PC-9 (cell line): Measurements from ENCODE around the gene REG1A. TPM values are rescaled to one million over a fixed set of nuclear protein-coding genes. Genes with fewer than 3 reads are reported as not detected.

Experiments used
- BruUV-seq: library from RNA; stranded (reverse); fragments of 400-500 nt; replicated peaks from 2 replicates; lab custom pipeline; 2021; lab: Mats Ljungman, UMichigan
- CTCF ChIA-PET: fragments of 300-600 bp; sonication (Branson Sonifier 250); formaldehyde crosslinking; loops from one replicate; lab custom pipeline; 2022; ENCODE audit warnings: antibody characterized with exemption; lab: Charles Lee
- POLR2A ChIA-PET: fragments of 300-600 bp; sonication (Branson Sonifier 250); formaldehyde crosslinking; loops from one replicate; lab custom pipeline; 2022; ENCODE audit warnings: antibody characterized with exemption; ENCODE audit not compliant: unreplicated experiment; lab: Charles Lee
- DNase-seq, 2 experiments: peaks; one replicate each; pipeline versions ENCODE4 v3.0.0 to v3.0.0-alpha.2; 2015 to 2022; ENCODE audit warnings: mixed read lengths in 1 of 2
- H2AFZ ChIP-seq: fragments of 200-600 bp; sonication (generic); 2 replicates; pipeline ENCODE4 v1.8.1; 2017; ENCODE audit warnings: antibody characterized with exemption
- H3F3A ChIP-seq: fragments of 200-600 bp; sonication (generic); 2 replicates; pipeline ENCODE4 v1.8.1; 2017; ENCODE audit warnings: antibody characterized with exemption, mild to moderate bottlenecking, low read depth; ENCODE audit not compliant: insufficient read depth
- H3K27ac ChIP-seq: fragments of 200-600 bp; sonication (generic); 2 replicates; pipeline ENCODE4 v1.6.1; 2016; ENCODE audit warnings: mixed run types
- H3K27me3 ChIP-seq: fragments of 200-600 bp; sonication (generic); 2 replicates; pipeline ENCODE4 v1.6.1; 2016; ENCODE audit warnings: low read depth, mixed run types; ENCODE audit not compliant: insufficient read depth
- H3K36me3 ChIP-seq: fragments of 200-600 bp; sonication (generic); 2 replicates; pipeline ENCODE4 v1.6.1; 2016; ENCODE audit warnings: low read depth, mixed run types
- H3K4me1 ChIP-seq: fragments of 200-600 bp; sonication (generic); replicated peaks from 2 replicates; pipeline ENCODE4 v1.6.1; 2016; ENCODE audit warnings: mixed run types; ENCODE audit not compliant: insufficient read depth
- H3K4me2 ChIP-seq: fragments of 200-600 bp; sonication (generic); 2 replicates; pipeline ENCODE4 v1.6.1; 2017; ENCODE audit warnings: mixed run types
- H3K4me3 ChIP-seq: fragments of 200-600 bp; sonication (generic); 2 replicates; pipeline ENCODE4 v1.6.1; 2016; ENCODE audit warnings: mixed run types
- H3K79me2 ChIP-seq: fragments of 200-600 bp; sonication (generic); 2 replicates; pipeline ENCODE4 v1.6.1; 2017; ENCODE audit warnings: low read depth, mixed run types
- H3K9me2 ChIP-seq: fragments of 200-600 bp; sonication (generic); 2 replicates; pipeline ENCODE4 v1.8.1; 2017; ENCODE audit warnings: mild to moderate bottlenecking; ENCODE audit not compliant: insufficient read depth
- H3K9me3 ChIP-seq: fragments of 200-600 bp; sonication (generic); 2 replicates; pipeline ENCODE4 v1.8.1; 2016; ENCODE audit warnings: low read depth; ENCODE audit not compliant: insufficient read depth
- H4K20me1 ChIP-seq: fragments of 200-600 bp; sonication (generic); 2 replicates; pipeline ENCODE4 v1.8.1; 2017; ENCODE audit not compliant: insufficient read depth
- EZH2 ChIP-seq: fragments of 200-600 bp; sonication (generic); IDR thresholded peaks from 2 replicates; pipeline ENCODE4 v1.8.0; 2017; ENCODE audit warnings: antibody characterized with exemption, low read depth
- intact Hi-C: fragments of 100-400 bp; cut with micrococcal nuclease; formaldehyde crosslinking; loops from one replicate; pipeline ENCODE4 v1.10.0; 2022; ENCODE audit not compliant: unreplicated experiment
- total RNA-seq: library from RNA; stranded (reverse); gene quantifications from 2 replicates; pipeline ENCODE4 v1.2.3, GENCODE V29; 2021
- TF ChIP-seq, protein P1 (sequence below): fragments of 200-600 bp; sonication (generic); conservative IDR thresholded peaks from 2 replicates; pipeline ENCODE4 v1.6.1; 2017; ENCODE audit warnings: mixed run types, antibody characterized with exemption, mild to moderate bottlenecking, moderate library complexity

REG1A gene
- total RNA-seq, 1 experiment from 2014 or later: not detected

DNA sequence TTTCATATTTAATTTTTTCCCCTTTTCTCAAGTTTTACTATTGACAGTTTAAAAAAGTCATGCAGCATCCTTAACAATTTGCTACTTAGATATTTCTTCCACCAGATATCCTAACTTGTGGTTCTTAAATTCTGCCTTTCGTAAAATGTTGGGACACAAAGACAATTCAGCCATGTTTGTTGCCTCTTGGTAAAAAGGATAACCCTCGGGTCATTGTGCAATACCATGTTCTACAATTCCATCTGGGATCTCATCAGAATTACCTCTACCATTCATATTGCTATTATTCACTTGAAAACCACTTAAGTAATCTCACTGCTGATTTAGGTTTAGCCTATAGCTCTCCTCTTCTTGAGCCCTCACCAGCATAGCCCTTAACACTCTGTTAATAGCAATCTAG, 19.3 kb upstream of the REG1A start:
- H2AFZ ChIP-seq: no peak overlapping the region
- H3K27ac ChIP-seq: no peak overlapping the region
- no TSS peak for BruUV-seq
- intact Hi-C loops: no loop called here
- POLR2A ChIA-PET: no interaction called here
- no peak overlapping the region for H3K4me3 ChIP-seq
- no peaks in the 10 kb centered on the region for H3K9me3 ChIP-seq
- no peaks in the 10 kb centered on the region for H4K20me1 ChIP-seq
- H3K9me2 ChIP-seq: no peaks in the 10 kb centered on the region
- no peak for DNase-seq
- H3K79me2 ChIP-seq: no peaks in the 10 kb centered on the region
- H3F3A ChIP-seq: no peaks in the 10 kb centered on the region
- H3K27me3 ChIP-seq: peaks cover 34% of the 10 kb centered on the region
- H3K36me3 ChIP-seq: no peaks in the 10 kb centered on the region
- CTCF ChIA-PET: no interaction called here
- no peak overlapping the region for H3K4me2 ChIP-seq
- H3K4me1 ChIP-seq: no peaks in the 10 kb centered on the region
- no peak for TF ChIP-seq EZH2
- TF ChIP-seq, protein P1, sequence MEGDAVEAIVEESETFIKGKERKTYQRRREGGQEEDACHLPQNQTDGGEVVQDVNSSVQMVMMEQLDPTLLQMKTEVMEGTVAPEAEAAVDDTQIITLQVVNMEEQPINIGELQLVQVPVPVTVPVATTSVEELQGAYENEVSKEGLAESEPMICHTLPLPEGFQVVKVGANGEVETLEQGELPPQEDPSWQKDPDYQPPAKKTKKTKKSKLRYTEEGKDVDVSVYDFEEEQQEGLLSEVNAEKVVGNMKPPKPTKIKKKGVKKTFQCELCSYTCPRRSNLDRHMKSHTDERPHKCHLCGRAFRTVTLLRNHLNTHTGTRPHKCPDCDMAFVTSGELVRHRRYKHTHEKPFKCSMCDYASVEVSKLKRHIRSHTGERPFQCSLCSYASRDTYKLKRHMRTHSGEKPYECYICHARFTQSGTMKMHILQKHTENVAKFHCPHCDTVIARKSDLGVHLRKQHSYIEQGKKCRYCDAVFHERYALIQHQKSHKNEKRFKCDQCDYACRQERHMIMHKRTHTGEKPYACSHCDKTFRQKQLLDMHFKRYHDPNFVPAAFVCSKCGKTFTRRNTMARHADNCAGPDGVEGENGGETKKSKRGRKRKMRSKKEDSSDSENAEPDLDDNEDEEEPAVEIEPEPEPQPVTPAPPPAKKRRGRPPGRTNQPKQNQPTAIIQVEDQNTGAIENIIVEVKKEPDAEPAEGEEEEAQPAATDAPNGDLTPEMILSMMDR: no peak

DNA sequence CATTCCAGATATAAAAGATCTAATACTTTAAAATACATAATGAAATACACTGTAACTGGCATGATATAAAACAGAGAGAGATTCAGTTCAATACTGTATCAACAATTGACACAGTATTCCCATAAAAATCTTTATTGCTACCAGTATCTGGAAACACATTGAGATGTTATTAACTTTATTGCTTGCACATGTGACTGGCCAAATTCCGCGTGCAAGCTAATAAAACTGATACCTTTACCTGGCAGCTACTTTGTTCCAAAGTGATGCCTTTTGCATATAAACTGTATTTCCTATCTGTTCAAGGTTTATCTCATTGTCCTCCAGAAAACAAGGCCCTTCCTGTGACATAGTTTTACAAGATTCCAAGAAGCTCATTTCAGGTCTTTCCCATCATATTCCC, 17.1 kb upstream of the REG1A start:
- Histone ChIP-seq H4K20me1 (no peaks in the 10 kb centered on the region), H3K27ac (no peak overlapping the region)
- no TSS peak for BruUV-seq

DNA sequence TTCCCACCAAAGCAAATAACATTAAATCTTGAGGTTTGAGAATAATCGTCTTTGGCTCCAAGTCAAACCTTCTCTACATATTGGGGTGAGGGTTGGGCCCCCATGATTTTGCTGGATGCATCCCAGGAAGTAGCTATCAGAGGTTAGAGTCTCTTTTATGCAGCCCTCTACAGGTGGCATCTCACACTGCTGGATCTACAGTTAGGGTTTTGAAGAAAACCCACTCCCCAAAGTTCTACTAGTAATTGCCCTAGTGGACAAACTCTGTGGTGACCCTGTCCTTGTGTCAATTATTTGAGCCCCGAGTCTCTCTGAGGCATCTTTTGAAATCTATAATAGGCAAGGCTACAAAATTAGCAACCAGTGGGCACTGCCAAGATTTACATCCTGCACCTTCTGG, 15.0 kb upstream of the REG1A start:
- no peaks in the 10 kb centered on the region for H3K4me1 ChIP-seq
- H3K36me3 ChIP-seq: no peaks in the 10 kb centered on the region
- H3K27ac ChIP-seq: no peak overlapping the region
- CTCF ChIA-PET: no interaction called here
- H3K4me3 ChIP-seq: no peak overlapping the region
- H4K20me1 ChIP-seq: no peaks in the 10 kb centered on the region
- no peak for DNase-seq
- no peaks in the 10 kb centered on the region for H3K79me2 ChIP-seq
- BruUV-seq: no TSS peak
- H3F3A ChIP-seq: no peaks in the 10 kb centered on the region
- H3K9me2 ChIP-seq: no peaks in the 10 kb centered on the region
- no peaks in the 10 kb centered on the region for H3K9me3 ChIP-seq
- TF ChIP-seq, protein P1: no peak
- no peak for TF ChIP-seq EZH2
- no peak overlapping the region for H3K4me2 ChIP-seq
- POLR2A ChIA-PET: no interaction called here
- 0 out of 2 replicates have a peak, but pooled peaks cover 2% of the 10 kb centered on the region for H3K27me3 ChIP-seq
- intact Hi-C loops: no loop called here
- H2AFZ ChIP-seq: no peak overlapping the region

More for the DNA sequence above, 17.1 kb upstream of the REG1A start:
- DNase-seq: no peak
- H3K79me2 ChIP-seq: no peaks in the 10 kb centered on the region
- H3K27me3 ChIP-seq: peaks cover 15% of the 10 kb centered on the region
- H3K9me3 ChIP-seq: no peaks in the 10 kb centered on the region
- H3K9me2 ChIP-seq: no peaks in the 10 kb centered on the region
- no peaks in the 10 kb centered on the region for H3F3A ChIP-seq
- no peaks in the 10 kb centered on the region for H3K4me1 ChIP-seq
- ChIA-PET POLR2A (no interaction called here), CTCF (no interaction called here)
- no peak overlapping the region for H2AFZ ChIP-seq
- intact Hi-C loops: no loop called here
- no peak overlapping the region for H3K4me3 ChIP-seq
- H3K36me3 ChIP-seq: no peaks in the 10 kb centered on the region
- TF ChIP-seq, protein P1: no peak
- no peak for TF ChIP-seq EZH2
- no peak overlapping the region for H3K4me2 ChIP-seq
